AG09319 (cell line): ENCODE measurements around the gene OTUD5.

Experiments
- DNase-seq: peaks from one replicate; pipeline ENCODE4 v3.0.0-alpha.2; 2010; ENCODE audit warnings: low read depth; ENCODE audit errors: extremely low read depth
- TF ChIP-seq, protein P1 (sequence below): IDR thresholded peaks from 2 replicates; pipeline ENCODE4 v1.5.1; 2011; ENCODE audit warnings: low read depth, mild to moderate bottlenecking, inconsistent platforms, low read length, moderate library complexity

The OTUD5 gene

GRCh38 chrX:48914593-48915493 is 42.6 kb downstream of the OTUD5 start:
- TF ChIP-seq, protein P1, sequence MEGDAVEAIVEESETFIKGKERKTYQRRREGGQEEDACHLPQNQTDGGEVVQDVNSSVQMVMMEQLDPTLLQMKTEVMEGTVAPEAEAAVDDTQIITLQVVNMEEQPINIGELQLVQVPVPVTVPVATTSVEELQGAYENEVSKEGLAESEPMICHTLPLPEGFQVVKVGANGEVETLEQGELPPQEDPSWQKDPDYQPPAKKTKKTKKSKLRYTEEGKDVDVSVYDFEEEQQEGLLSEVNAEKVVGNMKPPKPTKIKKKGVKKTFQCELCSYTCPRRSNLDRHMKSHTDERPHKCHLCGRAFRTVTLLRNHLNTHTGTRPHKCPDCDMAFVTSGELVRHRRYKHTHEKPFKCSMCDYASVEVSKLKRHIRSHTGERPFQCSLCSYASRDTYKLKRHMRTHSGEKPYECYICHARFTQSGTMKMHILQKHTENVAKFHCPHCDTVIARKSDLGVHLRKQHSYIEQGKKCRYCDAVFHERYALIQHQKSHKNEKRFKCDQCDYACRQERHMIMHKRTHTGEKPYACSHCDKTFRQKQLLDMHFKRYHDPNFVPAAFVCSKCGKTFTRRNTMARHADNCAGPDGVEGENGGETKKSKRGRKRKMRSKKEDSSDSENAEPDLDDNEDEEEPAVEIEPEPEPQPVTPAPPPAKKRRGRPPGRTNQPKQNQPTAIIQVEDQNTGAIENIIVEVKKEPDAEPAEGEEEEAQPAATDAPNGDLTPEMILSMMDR: no peak
- DNase-seq: no peak

DNA sequence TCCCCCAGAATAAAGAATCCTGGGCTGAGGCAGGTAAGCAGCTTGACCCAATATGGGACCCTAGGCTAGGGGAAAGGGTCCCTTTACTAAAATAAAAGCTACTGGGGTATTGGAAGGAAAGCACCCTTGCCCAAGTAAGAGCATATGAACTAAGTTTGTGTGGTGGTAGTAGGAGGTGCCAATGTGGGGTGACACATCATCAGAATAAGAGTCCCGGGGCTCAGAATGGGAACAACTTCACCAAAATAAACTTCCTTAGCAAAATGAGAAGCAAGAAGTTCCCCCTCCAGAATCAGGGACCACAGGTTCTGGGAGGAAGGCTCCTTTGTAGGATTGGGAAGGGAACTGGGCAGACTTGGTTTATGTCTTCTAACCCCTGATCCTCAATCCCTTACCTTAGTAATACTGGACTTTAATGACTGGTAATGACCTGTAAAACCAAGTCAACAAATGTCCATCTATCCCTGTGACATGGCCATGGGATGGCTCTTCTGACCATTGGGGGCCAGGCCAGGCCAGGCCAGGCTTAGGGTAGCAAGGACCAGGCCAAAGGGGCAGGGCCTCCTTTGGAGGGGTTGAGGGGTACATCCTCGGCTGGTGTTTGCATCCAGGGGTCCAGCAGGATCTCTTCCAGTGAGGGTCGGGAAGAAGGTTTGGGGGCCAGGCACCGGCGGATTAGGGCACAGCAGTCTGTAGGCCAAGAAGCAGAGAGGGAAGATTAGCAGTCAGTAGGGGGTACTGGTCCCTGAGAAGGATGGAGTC is 43.6 kb downstream of the OTUD5 start:
- no peak for DNase-seq
- TF ChIP-seq, protein P1: no peak

DNA sequence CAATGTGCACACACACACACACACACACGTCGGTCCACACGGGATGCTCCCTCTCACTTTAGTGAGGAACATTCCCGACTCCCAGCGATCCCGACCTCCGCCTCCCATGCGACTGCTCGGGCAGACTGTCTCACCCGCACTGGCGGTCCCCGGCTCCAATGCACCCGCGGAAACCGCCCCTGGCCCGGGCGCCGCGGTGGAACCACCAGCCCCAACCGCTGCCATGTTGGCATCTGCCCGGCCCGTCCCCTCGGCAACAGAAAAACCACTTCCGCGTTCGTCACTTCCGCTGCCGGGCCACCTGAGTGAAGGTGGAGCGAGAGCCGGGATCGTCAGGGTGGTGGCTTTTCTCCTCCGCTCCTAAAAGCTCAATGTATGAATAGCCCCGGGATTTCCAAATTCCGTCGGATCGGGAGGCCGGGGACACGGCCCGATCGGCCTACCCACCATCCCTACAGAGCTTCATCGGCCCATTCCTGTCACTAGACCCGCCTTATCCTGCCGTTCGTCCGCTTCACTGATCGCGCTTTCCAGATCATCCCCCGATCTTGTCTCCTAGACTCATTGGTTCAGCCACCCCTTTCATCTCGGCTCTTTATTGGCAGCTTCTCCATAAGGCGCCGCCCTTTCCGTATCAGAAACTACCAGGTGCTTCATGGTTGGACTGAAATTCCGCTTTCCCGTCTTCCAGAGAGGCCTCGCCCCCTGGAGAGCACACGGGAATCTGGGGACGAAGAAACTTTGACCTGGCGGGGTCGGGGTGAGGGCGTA is 45.8 kb downstream of the OTUD5 start, which contains the start of gene SLC35A2:
Gene SLC35A2, minus strand, starts transcription at position 235 of the 771 bp plus-strand sequence. Its CDS starts 10 bp downstream, at position 225.
- TF ChIP-seq, protein P1: no peak
- no peak for DNase-seq

- DNase-seq: no peak
- TF ChIP-seq, protein P1: no peak
Observed at GRCh38 chrX:48910926-48911411, 46.4 kb downstream of the OTUD5 start.

DNA sequence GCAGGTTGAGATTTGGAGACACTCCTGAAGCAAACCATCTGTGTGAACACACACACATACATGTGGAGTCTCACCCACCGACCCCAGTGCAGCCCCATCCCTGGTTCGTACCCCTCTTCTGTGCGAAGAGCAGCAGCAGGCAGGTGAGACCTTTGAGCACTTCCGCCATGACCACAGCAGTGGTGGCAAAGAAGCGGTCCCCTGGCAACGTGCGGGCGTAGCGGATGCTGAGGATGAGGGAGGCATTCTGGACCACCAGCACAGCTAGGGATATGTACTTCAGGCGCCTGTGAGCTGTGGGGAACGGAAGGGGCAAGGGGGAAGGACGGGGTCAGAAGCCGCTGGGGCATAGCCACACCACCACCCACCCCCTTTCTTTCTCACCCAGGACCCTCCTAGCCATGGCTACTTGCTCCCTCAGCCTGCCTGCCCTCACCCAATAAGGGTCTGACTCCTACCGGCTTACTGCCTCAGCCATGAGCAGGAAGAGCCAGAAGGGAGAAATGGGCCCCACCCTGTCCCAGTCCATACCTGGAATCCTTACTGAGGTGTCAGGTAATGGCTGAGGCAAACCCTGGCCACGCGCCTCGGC is 47.6 kb downstream of the OTUD5 start:
- DNase-seq: no peak
- TF ChIP-seq, protein P1: no peak

DNA sequence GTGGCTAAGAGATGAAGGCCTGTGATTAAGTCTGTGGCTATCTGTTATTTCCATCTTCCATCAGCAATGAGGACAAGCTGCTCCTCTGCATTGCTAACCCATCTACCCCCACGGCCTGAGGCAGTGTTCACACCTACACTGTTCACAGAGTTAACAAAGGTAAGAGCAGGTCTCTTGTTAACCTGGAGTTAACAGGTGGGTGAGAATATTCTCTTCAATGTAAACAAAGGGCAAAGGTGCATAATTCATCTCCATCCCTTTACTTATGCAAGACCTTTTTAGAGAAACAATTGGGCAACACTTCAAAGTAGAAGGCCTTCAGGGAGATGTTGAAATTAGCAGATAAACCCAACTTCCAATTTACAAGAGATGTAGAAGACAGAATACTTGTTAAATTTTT is 48.8 kb downstream of the OTUD5 start:
- no peak for DNase-seq
- TF ChIP-seq, protein P1: no peak
